SK-N-SH (cell line): Measurements from ENCODE around the gene FNDC11.

Source experiments
- EP300 ChIP-seq, 2 experiments: IDR thresholded peaks; 2 replicates each; pipeline versions ENCODE4 v1.4.0 to v1.6.1; 2012; ENCODE audit warnings: borderline replicate concordance in 1 of 2, low read depth in 1 of 2, low read length in 1 of 2
- NRF1 ChIP-seq: IDR thresholded peaks from 2 replicates; pipeline ENCODE4 v1.6.1; 2012; ENCODE audit warnings: low read depth, mild to moderate bottlenecking, low read length
- RFX5 ChIP-seq: IDR thresholded peaks from 2 replicates; pipeline ENCODE4 v1.6.1; 2012; ENCODE audit warnings: mild to moderate bottlenecking, improper control_type of control experiment, low read length
- TAF1 ChIP-seq: IDR thresholded peaks from 2 replicates; pipeline ENCODE4 v1.6.1; 2012; ENCODE audit warnings: low read depth, mild to moderate bottlenecking, low read length, moderate library complexity, borderline replicate concordance
- TF ChIP-seq, protein P1 (sequence below): fragments of 200-600 bp; sonication (generic); IDR thresholded peaks from 2 replicates; pipeline ENCODE4 v1.6.1; 2017; ENCODE audit warnings: antibody characterized with exemption, mild to moderate bottlenecking, moderate library complexity

DNA sequence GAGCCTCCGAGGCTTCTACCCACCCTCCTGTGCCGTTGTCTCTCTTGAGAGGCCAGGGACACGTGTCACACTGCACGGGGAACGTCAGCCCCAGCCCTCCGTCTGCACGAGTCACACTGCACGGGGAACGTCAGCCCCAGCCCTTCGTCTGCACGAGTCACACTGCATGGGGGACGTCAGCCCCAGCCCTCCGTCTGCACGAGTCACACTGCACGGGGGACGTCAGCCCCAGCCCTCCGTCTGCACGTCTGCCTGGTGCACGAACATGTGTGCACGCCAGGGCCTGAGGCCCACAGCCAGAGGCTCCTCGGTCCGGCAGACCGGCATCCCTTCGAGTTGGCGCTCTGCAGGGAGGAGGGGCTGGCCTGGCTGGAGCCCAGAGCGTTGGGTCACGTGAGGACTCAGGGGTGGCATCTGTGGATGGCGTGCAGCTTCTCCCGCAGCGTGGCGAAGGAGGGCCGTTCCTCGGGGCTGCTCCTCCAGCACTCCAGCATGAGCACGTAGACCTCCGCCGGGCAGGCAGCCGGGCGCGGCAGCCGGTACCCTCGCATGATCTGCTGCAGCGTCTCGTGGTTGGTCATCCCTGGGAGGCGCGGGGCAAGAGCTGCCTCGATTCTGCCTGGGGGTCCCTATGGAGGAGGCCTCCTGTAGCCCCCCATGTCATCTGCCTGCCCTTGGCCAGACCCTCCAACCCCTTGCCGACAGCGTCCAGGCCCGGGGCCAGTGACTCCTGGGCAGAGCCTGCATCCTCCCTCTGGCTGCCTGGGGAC lies 13.4 kb upstream of the FNDC11 start:
- TF ChIP-seq, protein P1, sequence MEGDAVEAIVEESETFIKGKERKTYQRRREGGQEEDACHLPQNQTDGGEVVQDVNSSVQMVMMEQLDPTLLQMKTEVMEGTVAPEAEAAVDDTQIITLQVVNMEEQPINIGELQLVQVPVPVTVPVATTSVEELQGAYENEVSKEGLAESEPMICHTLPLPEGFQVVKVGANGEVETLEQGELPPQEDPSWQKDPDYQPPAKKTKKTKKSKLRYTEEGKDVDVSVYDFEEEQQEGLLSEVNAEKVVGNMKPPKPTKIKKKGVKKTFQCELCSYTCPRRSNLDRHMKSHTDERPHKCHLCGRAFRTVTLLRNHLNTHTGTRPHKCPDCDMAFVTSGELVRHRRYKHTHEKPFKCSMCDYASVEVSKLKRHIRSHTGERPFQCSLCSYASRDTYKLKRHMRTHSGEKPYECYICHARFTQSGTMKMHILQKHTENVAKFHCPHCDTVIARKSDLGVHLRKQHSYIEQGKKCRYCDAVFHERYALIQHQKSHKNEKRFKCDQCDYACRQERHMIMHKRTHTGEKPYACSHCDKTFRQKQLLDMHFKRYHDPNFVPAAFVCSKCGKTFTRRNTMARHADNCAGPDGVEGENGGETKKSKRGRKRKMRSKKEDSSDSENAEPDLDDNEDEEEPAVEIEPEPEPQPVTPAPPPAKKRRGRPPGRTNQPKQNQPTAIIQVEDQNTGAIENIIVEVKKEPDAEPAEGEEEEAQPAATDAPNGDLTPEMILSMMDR = no peak
- no peak for TF ChIP-seq EP300 (IDR thresholded peaks at IDR 0.05; ENCODE audit: borderline replicate concordance in 1 of 2, low read depth in 1 of 2, low read length in 1 of 2)
- TF ChIP-seq NRF1 = no peak
- TF ChIP-seq TAF1 = no peak
- no peak for TF ChIP-seq RFX5
